ENCODE measurements around the gene TCFL5. TPM values are rescaled to one million over a fixed set of nuclear protein-coding genes. Genes with fewer than 3 reads are reported as not detected.
"Not testable (repeated sequence)": the region's sequence is repeated elsewhere in the genome, so short reads cannot be mapped to it uniquely, and the experiment has no call there.

TCFL5 gene
- polyA plus RNA-seq, 1 donor: 12.6 TPM

DNA sequence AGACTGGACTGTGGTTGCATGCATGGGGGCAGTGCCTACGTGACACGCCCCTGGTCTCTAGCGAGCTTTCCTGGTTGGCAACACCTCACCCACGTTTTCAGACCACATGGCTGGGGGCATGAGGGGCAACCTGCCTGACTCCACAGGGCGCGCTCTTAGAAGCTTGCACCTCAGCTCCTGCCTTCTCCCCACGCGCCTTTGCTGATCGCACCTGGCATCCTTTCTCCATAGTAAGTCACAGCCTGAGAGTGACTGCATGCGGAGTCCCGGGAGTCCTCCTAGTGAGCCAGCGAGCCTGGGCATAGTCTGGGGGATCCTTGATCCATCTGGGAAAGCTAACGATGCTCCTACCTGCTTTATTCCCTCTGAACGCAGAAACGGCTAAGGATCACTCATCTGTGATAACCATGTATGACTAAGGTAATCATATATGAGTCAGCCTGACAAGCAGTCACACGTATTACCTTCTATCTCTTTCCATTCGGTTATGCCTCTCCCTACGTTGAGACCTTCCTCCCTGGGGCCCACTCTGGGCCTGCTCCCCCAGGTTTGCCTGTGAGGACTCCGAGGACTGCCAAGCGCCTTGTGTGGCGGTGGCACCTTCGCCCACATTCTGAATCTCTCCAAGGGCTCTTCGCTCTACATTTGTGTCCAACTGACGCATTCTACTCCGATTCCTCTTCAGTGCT lies 4.5 kb downstream of the TCFL5 start:
- DNase-seq: no peak

GRCh38 chr20:62855120-62855519 lies 6.5 kb downstream of the TCFL5 start:
- DNase-seq: no peak

- no peak for DNase-seq
These were observed 7.5 kb downstream of the TCFL5 start for GRCh38 chr20:62854121-62854520.

DNA sequence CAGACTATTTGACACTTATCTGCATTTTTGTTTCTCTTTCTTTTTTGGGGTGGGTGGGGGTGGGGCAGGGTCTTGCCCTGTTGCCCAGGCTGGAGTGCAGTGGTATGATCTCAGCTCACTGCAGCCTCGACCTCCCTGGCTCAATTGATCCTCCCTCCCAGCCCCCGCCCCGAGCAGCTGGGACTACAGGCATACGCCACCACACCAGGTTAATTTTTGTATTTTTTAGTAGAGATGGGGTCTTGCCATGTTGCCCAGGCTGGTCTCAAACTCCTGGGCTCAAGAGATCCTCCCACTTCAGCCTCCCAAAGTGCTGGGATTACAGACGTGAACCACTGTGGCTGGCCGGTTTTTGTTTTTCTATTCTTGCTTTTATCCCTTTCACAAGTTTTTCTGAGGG lies 8.3 kb downstream of the TCFL5 start:
- DNase-seq: not testable (repeated sequence)

GRCh38 chr20:62852841-62853240 lies 8.8 kb downstream of the TCFL5 start:
- no peak for DNase-seq

DNA sequence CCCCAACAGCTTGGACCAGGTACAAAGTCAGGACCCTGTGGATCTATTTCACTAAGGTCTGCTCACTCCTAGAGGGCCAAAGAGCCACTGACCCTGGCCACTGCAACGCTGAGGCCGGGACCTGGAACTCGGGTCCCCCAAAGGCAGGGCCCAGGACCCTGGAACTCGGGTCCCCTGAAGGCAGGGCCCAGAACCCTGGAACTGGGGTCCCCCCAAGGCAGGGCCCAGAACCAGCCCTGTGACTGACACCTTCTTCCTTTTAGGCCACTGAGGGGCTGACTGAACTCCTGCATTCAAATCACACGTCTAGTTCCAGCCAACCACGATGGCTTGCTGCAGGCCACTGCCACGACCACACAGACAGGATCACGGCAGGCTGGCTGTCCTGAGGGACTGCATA lies 9.4 kb downstream of the TCFL5 start:
- no peak for DNase-seq

GRCh38 chr20:62850333-62850974 lies 11.2 kb downstream of the TCFL5 start:
- no peak for DNase-seq

GRCh38 chr20:62849431-62849830 lies 12.2 kb downstream of the TCFL5 start:
- no peak for DNase-seq

DNA sequence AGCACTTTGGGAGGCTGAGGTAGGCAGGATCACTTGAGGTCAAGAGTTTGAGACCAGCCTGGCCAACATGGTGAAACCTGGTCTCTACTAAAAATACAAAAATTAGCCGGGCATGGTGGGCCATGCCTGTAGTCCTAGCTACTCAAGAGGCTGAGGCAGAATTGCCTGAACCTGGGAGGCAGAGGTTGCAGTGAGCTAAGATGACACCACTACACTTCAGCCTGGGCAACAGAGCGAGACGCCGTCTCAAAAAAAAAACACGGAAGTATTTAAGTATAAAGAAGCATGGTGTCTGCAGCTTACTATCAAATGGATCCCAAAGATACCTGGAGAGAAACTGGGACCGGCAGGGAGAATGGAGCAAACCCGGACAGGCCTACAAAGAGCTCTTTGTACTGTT lies 12.7 kb downstream of the TCFL5 start:
- DNase-seq: not testable (repeated sequence)

DNA sequence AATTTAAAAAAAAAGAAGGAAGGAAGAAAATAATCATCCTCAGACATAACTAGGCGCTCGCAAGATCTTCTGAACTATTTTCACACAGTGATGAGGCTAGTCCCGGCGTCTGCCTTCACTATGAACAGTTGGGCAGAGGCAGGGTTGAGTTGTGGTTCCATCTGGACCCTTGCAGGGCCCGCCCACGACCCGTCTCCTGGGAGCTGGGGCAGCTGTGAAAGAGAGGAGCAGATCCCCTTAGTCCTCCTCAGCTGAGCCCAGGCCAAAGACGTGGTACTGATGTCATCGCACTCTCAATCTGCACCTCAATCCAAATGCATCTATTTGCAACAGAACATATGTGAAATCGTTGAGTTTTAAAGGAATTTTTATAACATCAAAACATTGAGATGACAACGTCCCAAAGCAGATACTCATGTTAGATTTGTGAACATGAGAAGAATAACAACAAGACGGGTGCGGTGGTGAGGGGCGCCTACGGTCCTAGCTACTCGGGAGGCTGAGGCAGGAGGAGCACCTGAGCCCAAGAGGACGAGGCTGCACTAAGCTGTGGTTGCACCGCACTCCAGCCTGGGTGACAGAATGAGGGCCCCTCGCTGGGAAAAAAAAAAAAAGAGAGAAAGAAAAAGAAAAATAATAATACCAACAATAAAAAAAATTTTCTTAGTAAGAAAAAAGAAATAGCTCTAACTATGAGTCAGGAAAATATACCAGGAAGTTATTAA lies 15.3 kb downstream of the TCFL5 start:
- DNase-seq: no peak

- no peak for DNase-seq
These were observed 16.0 kb downstream of the TCFL5 start for GRCh38 chr20:62845416-62846160.

DNA sequence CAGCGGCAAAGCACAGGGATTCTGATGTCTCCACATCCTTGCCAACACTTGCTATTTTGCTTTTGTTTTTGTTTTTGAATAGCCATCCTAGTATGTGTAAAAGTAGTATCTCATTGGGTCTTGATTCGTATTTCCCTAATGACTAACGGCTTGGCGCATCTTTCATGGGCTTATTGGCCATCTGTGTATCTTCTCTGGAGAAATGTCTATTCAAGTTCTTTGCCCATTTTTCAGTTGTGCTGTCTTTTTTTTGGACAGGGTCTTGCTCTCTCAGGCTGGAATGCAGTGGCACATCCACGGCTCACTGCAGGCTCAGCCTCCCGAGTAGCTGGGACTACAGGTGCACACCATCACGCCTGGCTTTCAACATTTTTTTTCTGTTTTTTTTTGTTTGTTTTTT lies 17.4 kb downstream of the TCFL5 start:
- no peak for DNase-seq

- DNase-seq: no peak
These were observed 18.0 kb downstream of the TCFL5 start for GRCh38 chr20:62843656-62844055.

DNA sequence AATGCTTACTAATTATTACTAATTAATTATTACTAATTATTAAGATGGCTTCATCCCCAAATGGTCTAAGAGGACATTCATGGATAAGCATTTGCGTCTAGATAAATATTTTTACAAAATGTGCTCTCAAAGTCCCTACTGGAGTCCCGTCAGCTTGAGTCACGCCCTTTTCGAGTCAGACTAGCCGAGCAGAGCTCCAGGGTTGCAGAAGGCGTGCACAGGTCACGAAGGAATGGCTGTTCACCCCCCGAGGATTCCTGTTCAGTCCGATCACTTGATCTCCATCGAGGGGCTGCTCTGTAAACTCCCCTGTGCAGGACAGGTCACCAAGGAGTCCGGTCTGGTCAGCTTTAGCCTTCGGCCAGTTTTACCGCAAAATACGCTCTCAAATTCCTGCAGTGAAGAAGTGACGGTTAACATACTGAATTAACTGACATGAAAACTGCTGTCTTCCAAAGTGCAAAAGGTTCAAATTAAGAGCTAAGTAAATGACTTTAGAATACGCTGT lies 19.9 kb downstream of the TCFL5 start:
- no peak for DNase-seq

DNA sequence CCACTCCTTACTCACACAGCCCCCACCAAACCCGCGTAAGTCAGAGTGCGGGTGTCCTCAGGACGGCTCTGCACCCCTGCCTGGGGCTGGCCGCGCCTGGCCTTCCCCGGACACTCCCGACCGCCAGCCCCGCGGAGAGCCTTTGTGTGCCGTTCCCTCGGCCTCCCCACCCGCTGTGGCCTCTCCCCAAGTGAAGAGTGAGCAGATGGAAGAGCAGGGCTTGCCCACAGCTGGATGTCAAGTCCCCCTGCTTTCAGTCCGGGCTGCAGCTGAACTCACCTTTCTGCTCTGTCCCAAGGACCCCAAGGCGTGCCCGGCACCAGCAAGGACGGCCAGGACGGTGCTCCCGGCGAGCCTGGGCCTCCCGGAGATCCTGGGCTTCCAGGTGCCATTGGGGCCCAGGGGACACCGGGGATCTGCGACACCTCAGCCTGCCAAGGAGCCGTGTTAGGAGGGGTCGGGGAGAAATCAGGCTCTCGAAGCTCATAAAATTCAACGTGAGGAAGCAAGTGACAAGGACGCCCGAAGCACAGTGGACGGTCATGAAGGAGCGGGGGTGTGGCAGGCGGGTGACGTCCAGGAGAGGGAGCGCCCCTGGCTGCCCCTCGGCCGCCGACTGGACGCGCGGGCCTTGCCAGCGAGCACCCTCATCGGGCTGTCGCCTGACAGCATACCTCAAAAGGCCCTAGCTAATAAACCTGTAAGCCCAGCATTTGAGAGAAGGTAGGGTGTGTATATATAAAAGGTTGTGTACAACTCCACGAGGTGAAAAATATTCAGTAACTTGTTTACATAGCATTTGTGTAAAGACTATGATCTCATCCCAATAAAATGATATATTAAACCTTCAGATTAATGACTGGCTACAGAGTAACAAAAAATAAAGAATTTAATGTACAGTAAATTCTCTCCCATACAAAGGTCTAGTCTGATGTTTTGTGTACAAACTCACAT lies 21.1 kb downstream of the TCFL5 start:
- no peak for DNase-seq

- DNase-seq: no peak
These were observed 21.8 kb downstream of the TCFL5 start for GRCh38 chr20:62839816-62840215.

- DNase-seq: no peak
These were observed 22.4 kb downstream of the TCFL5 start for GRCh38 chr20:62839261-62839660.

DNA sequence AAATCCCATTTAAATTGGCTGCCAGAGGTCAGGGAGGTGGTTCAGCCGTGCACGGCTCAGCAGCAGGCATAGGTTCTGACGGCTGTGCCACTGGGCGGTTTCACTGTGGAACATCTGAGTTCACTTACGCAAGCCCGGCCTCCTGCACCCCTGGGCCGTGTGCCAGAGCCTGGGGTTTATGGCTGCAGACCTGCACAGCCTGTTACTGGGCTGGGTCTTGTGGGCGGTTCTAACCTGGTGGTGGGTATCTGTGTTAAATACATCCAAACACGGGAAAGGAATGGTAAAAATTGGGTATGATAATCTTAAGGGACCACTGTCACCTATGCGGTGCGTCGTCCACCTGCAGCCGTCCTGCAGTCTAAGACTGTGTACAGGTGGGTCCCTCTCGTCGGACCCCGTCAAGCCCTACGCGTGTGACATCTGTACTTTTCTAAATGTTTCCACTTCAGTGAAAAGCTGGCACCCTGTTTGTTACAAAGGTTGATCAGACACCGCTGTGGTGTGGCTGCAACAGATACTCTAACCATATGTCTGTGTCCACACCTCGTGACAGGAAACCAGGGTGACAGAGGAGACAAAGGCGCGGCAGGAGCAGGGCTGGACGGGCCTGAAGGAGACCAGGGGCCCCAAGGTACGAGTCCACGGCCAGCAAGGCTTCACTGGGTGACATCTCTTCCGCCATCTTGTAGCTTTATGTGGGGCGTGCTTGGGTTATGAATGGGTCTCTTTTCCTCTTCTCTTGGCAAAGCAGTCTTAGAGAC lies 23.3 kb downstream of the TCFL5 start:
- no peak for DNase-seq

DNA sequence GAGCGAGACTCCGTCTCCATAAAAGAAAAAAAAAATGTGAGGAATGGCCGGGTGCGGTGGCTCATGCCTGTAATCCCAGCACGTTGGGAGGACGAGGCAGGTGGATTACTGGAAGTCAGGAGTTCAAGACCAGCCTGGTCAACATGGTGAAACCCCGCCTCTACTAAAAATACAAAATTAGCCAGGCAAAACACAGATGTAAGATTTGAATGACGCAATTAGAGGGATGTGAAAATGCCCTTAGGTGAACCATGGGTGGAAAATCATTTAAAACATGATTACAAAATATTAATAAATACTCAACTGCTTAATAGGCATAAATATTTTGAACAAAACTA lies 23.9 kb downstream of the TCFL5 start:
- DNase-seq: no peak

DNA sequence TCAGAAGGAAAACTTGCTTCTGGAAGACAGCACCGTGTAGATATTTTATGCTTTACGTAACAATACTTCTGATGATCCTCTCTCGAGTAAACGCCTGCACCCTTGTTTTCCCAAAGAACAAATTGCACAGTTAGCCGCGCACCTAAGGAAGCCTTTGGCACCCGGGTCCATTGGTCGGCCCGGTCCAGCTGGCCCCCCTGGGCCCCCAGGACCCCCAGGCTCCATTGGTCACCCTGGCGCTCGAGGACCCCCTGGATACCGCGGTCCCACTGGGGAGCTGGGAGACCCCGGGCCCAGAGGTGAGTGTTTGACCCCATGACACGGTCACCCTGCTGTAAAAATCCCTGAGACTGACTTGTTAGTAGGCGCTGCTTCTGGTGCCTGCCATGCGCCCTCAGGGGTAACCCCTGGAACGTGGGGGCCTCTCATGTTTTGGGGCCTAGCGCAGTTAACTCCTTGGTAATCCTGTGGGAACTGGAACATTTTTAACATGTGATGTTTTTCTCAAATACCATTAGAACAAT lies 24.6 kb downstream of the TCFL5 start:
- DNase-seq: no peak
